HCT116 (cell line): ENCODE measurements around the gene SRF. TPM values are rescaled to one million over a fixed set of nuclear protein-coding genes. Genes with fewer than 3 reads are reported as not detected.

ENCODE experiments used
- ATAC-seq: fragments of 200-7000 bp; cut with Tn5 transposase; 2 replicates; pipeline ENCODE4 v1.9.1; 2020; ENCODE audit warnings: mild to moderate bottlenecking, moderate library complexity
- BruUV-seq: library from RNA; stranded (reverse); fragments of 400-500 nt; replicated peaks from 2 replicates; lab custom pipeline; 2021; lab: Mats Ljungman, UMichigan
- CTCF ChIA-PET: fragments of 300-600 bp; sonication (Branson Sonifier 250); formaldehyde crosslinking; loops from one replicate; lab custom pipeline; 2021; ENCODE audit warnings: antibody characterized with exemption; lab: Charles Lee
- POLR2A ChIA-PET: fragments of 300-600, 350-600 bp; sonication (Branson Sonifier 250); formaldehyde crosslinking; loops from one replicate; lab custom pipeline; 2021; ENCODE audit warnings: antibody characterized with exemption; lab: Charles Lee
- RAD21 ChIA-PET, 2 experiments: fragments of 300-600 bp; sonication (Branson Sonifier 250); formaldehyde crosslinking; loops; one replicate each; lab custom pipeline; 2023; ENCODE audit warnings: low total read pairs in 2 of 2; ENCODE audit not compliant: uncharacterized antibody in 2 of 2, unreplicated experiment in 2 of 2, low non-redundant PET in 1 of 2; lab: Charles Lee
- DNase-seq: peaks from one replicate; pipeline ENCODE4 v3.0.0-alpha.2; 2010; ENCODE audit warnings: low read depth, low spot score
- H2AFZ ChIP-seq: fragments of 200-600 bp; shearing (Covaris generic), sonication (generic); 2 replicates; pipeline ENCODE4 v1.6.1; 2017; ENCODE audit warnings: low read depth, mixed run types, mixed read lengths, antibody characterized with exemption, low read length; ENCODE audit not compliant: poor library complexity, severe bottlenecking
- H3K27ac ChIP-seq: 2 replicates; pipeline ENCODE4 v1.5.1; 2012; ENCODE audit warnings: low read depth, low read length
- H3K27me3 ChIP-seq: fragments of 200-600 bp; sonication (generic); 2 replicates; pipeline ENCODE4 v1.6.1; 2016; ENCODE audit warnings: mixed run types, low read length, mixed read lengths; ENCODE audit not compliant: insufficient read depth
- H3K36me3 ChIP-seq, 2 experiments: fragments of 200-500 bp in 1 of 2; fragments of 200-600 bp in 1 of 2; sonication (Bioruptor generic) in 1 of 2; sonication (generic) in 1 of 2; 2 replicates each; pipeline versions ENCODE4 v1.5.1 to v1.6.1; 2014 to 2016; ENCODE audit warnings: low read length in 2 of 2, inconsistent platforms in 1 of 2, mixed read lengths in 1 of 2, mixed run types in 1 of 2; ENCODE audit not compliant: insufficient read depth in 2 of 2, control insufficient read depth in 1 of 2
- H3K4me1 ChIP-seq, 2 experiments: fragments of 200-600 bp in 1 of 2; sonication (generic) in 1 of 2; 2 replicates each; pipeline versions ENCODE4 v1.5.1 to v1.6.1; 2012 to 2017; ENCODE audit warnings: low read length in 2 of 2, inconsistent platforms in 1 of 2, mild to moderate bottlenecking in 1 of 2, mixed read lengths in 1 of 2, mixed run types in 1 of 2, moderate library complexity in 1 of 2; ENCODE audit not compliant: insufficient read depth in 2 of 2, control insufficient read depth in 1 of 2
- H3K4me2 ChIP-seq: fragments of 200-600 bp; sonication (generic); 2 replicates; pipeline ENCODE4 v1.6.1; 2017; ENCODE audit warnings: mixed run types, low read length, mixed read lengths
- H3K4me3 ChIP-seq, 2 experiments: fragments of 200-600 bp in 1 of 2; sonication (generic) in 1 of 2; replicated peaks in 1 of 2; 2 replicates each; pipeline ENCODE4 v1.5.1; 2011 to 2016; ENCODE audit warnings: low read length in 2 of 2, control low read depth in 1 of 2, low read depth in 1 of 2, mild to moderate bottlenecking in 1 of 2, mixed read lengths in 1 of 2, mixed run types in 1 of 2
- H3K79me2 ChIP-seq: fragments of 200-600 bp; sonication (generic); 2 replicates; pipeline ENCODE4 v1.6.1; 2017; ENCODE audit warnings: mild to moderate bottlenecking, mixed run types, low read length, moderate library complexity, mixed read lengths; ENCODE audit not compliant: insufficient read depth
- H3K9ac ChIP-seq: fragments of 200-600 bp; sonication (generic); 2 replicates; pipeline ENCODE4 v1.6.1; 2016; ENCODE audit warnings: low read length, mixed read lengths
- H3K9me2 ChIP-seq: fragments of 200-600 bp; sonication (generic), shearing (Covaris generic); 2 replicates; pipeline ENCODE4 v1.6.1; 2017; ENCODE audit warnings: mixed run types, mild to moderate bottlenecking, moderate library complexity; ENCODE audit not compliant: insufficient read depth
- H3K9me3 ChIP-seq, 2 experiments: fragments of 200-500 bp in 1 of 2; fragments of 200-600 bp in 1 of 2; sonication (Bioruptor generic) in 1 of 2; sonication (generic) in 1 of 2; 2 replicates each; pipeline ENCODE4 v1.6.1; 2014 to 2017; ENCODE audit warnings: low read length in 2 of 2, mixed read lengths in 2 of 2, inconsistent platforms in 1 of 2, low read depth in 1 of 2, mild to moderate bottlenecking in 1 of 2, mixed run types in 1 of 2, moderate library complexity in 1 of 2; ENCODE audit not compliant: control insufficient read depth in 1 of 2, insufficient read depth in 1 of 2
- H4K20me1 ChIP-seq: fragments of 200-600 bp; sonication (generic), shearing (Covaris generic); 2 replicates; pipeline ENCODE4 v1.6.1; 2017; ENCODE audit warnings: mixed run types, mild to moderate bottlenecking, moderate library complexity; ENCODE audit not compliant: insufficient read depth
- ATF3 ChIP-seq: IDR thresholded peaks from 2 replicates; pipeline ENCODE4 v1.6.1; 2012
- CBX3 ChIP-seq: IDR thresholded peaks from 2 replicates; pipeline ENCODE4 v1.6.1; 2012; ENCODE audit warnings: low read depth
- CEBPB ChIP-seq: IDR thresholded peaks from 2 replicates; pipeline ENCODE4 v1.6.1; 2012; ENCODE audit warnings: low read depth
- RAD21 ChIP-seq: IDR thresholded peaks from 2 replicates; pipeline ENCODE4 v1.6.1; 2012; ENCODE audit warnings: low read depth, mild to moderate bottlenecking
- intact Hi-C: fragments of 100-400 bp; cut with micrococcal nuclease; formaldehyde crosslinking; loops from 2 replicates; pipeline ENCODE4 v1.10.0; 2022
- total RNA-seq: library from RNA; stranded (reverse); gene quantifications from one replicate; pipeline ENCODE4 v1.2.1, GENCODE V29; 2021; ENCODE audit not compliant: unreplicated experiment

The SRF gene
- total RNA-seq, 1 experiment from 2014 or later: 28.1 TPM

GRCh38 chr6:43186019-43186418 is 14.9 kb downstream of the SRF start:
- H3K9me3 ChIP-seq: no peaks in the 10 kb centered on the region
- ChIA-PET RAD21 (no interaction called here), CTCF (no interaction called here), POLR2A (no interaction called here)
- peaks cover 2 to 19% of the 10 kb centered on the region in 2 experiments; a peak in 3 of 4 replicates for H3K4me1 ChIP-seq
- no peak for DNase-seq
- ATAC-seq: no peak
- H3K9ac ChIP-seq: no peak overlapping the region
- H3K27ac ChIP-seq: no peak overlapping the region
- H3K27me3 ChIP-seq: no peaks in the 10 kb centered on the region
- peaks cover 0 to 7% of the 10 kb centered on the region in 2 experiments; a peak in 2 of 4 replicates for H3K36me3 ChIP-seq
- H2AFZ ChIP-seq: no peak overlapping the region
- H3K4me3 ChIP-seq: no peak overlapping the region
- H3K79me2 ChIP-seq: peaks cover 6% of the 10 kb centered on the region
- no peaks in the 10 kb centered on the region for H4K20me1 ChIP-seq
- no peak for TF ChIP-seq CBX3
- TF ChIP-seq, all 23 proteins: peak for 0
- Histone ChIP-seq H3K9me2 (no peaks in the 10 kb centered on the region), H3K4me2 (no peak overlapping the region)
- BruUV-seq: no TSS peak
- intact Hi-C loops: no loop called here

GRCh38 chr6:43186706-43187105 is 15.6 kb downstream of the SRF start:
- Histone ChIP-seq H2AFZ (no peak overlapping the region), H3K27ac (no peak overlapping the region), H3K4me2 (no peak overlapping the region), H3K79me2 (peaks cover 6% of the 10 kb centered on the region), H3K27me3 (no peaks in the 10 kb centered on the region), H3K4me1 (peaks cover 2 to 12% of the 10 kb centered on the region in 2 experiments; a peak in 2 of 4 replicates), H3K9me2 (no peaks in the 10 kb centered on the region), H3K9me3 (no peaks in the 10 kb centered on the region), H3K9ac (no peak overlapping the region), H3K36me3 (peaks cover 0 to 7% of the 10 kb centered on the region in 2 experiments; a peak in 2 of 4 replicates), H4K20me1 (no peaks in the 10 kb centered on the region), H3K4me3 (no peak overlapping the region)
- no TSS peak for BruUV-seq
- DNase-seq: no peak
- ChIA-PET CTCF (no interaction called here), RAD21 (no interaction called here), POLR2A (no interaction called here)
- no peak for TF ChIP-seq CEBPB
- no peak for TF ChIP-seq RAD21
- no peak for TF ChIP-seq ATF3
- no peak for ATAC-seq
- intact Hi-C loops: no loop called here
